DND-41 (cell line): ENCODE results near the gene ZDHHC11.
"Not testable (repeated sequence)": the region's sequence is repeated elsewhere in the genome, so short reads cannot be mapped to it uniquely, and the experiment has no call there.

Experiments used
- ATAC-seq: fragments of 200-7000 bp; cut with Tn5 transposase; 3 replicates; pipeline ENCODE4 v1.9.1; 2021; ENCODE audit warnings: low read depth; ENCODE audit not compliant: insufficient read depth
- DNase-seq: peaks from one replicate; pipeline ENCODE4 v3.0.0-alpha.2; 2020
- H2AFZ ChIP-seq: 2 replicates; pipeline ENCODE4 v1.6.0; 2012; ENCODE audit warnings: low read depth, low read length
- H3K27ac ChIP-seq: 2 replicates; pipeline ENCODE4 v1.5.1; 2012; ENCODE audit warnings: low read length, inconsistent platforms
- H3K27me3 ChIP-seq: fragments of 200-600 bp; sonication (generic); 2 replicates; pipeline ENCODE4 v1.6.0; 2012; ENCODE audit warnings: low read length, mild to moderate bottlenecking, inconsistent platforms; ENCODE audit not compliant: insufficient read depth, poor library complexity
- H3K36me3 ChIP-seq: 2 replicates; pipeline ENCODE4 v1.5.1; 2012; ENCODE audit warnings: low read length, inconsistent platforms; ENCODE audit not compliant: insufficient read depth
- H3K4me1 ChIP-seq: 2 replicates; pipeline ENCODE4 v1.5.1; 2012; ENCODE audit warnings: mild to moderate bottlenecking, low read length; ENCODE audit not compliant: insufficient read depth
- H3K4me2 ChIP-seq: 2 replicates; pipeline ENCODE4 v1.6.0; 2012; ENCODE audit warnings: mild to moderate bottlenecking, moderate library complexity, low read length, inconsistent platforms; ENCODE audit not compliant: insufficient read depth
- H3K4me3 ChIP-seq, 2 experiments: fragments of 200-600 bp in 1 of 2; shearing (Covaris generic) in 1 of 2; 2 replicates each; pipeline ENCODE4 v1.5.1; 2012 to 2016; ENCODE audit warnings: inconsistent platforms in 2 of 2, low read length in 2 of 2, mild to moderate bottlenecking in 2 of 2, low read depth in 1 of 2, moderate library complexity in 1 of 2
- H3K79me2 ChIP-seq: 2 replicates; pipeline ENCODE4 v1.6.0; 2012; ENCODE audit warnings: low read length, inconsistent platforms; ENCODE audit not compliant: insufficient read depth
- H3K9ac ChIP-seq: 2 replicates; pipeline ENCODE4 v1.6.0; 2012; ENCODE audit warnings: low read depth, mild to moderate bottlenecking, inconsistent platforms, low read length, moderate library complexity
- H3K9me3 ChIP-seq: 2 replicates; pipeline ENCODE4 v1.5.1; 2012; ENCODE audit warnings: low read length, moderate library complexity, mild to moderate bottlenecking, inconsistent platforms; ENCODE audit not compliant: insufficient read depth, severe bottlenecking
- H4K20me1 ChIP-seq: 2 replicates; pipeline ENCODE4 v1.6.0; 2012; ENCODE audit warnings: low read length; ENCODE audit not compliant: insufficient read depth
- CTCF ChIP-seq: IDR thresholded peaks from 2 replicates; pipeline ENCODE4 v1.5.1; 2012; ENCODE audit warnings: borderline replicate concordance, low read length, moderate library complexity, mild to moderate bottlenecking; ENCODE audit not compliant: poor library complexity, severe bottlenecking; ENCODE audit errors: extremely low read depth
- EZH2 ChIP-seq: IDR thresholded peaks from 3 replicates; pipeline ENCODE4 v1.6.1; 2012; ENCODE audit warnings: borderline replicate concordance, low read depth, mild to moderate bottlenecking, moderate library complexity, low read length, inconsistent platforms; ENCODE audit not compliant: severe bottlenecking

Gene ZDHHC11

GRCh38 chr5:751496-751895 lies 99.3 kb downstream of the ZDHHC11 start:
- Histone ChIP-seq H3K4me3 (no peak overlapping the region), H3K4me1 (no peaks in the 10 kb centered on the region), H3K36me3 (no peaks in the 10 kb centered on the region), H3K9ac (no peak overlapping the region), H2AFZ (no peak overlapping the region), H3K27ac (no peak overlapping the region), H4K20me1 (peaks cover 2% of the 10 kb centered on the region; the same call in 1 of the 2 replicates), H3K4me2 (no peak overlapping the region), H3K79me2 (no peaks in the 10 kb centered on the region), H3K27me3 (no peaks in the 10 kb centered on the region), H3K9me3 (no peaks in the 10 kb centered on the region)
- no peak for TF ChIP-seq CTCF
- no peak for TF ChIP-seq EZH2
- DNase-seq (no peak), ATAC-seq (no peak)

GRCh38 chr5:750226-750625 lies 100.6 kb downstream of the ZDHHC11 start:
- not testable (repeated sequence) for H3K9ac ChIP-seq, H3K4me2 ChIP-seq, H3K4me3 ChIP-seq, H3K36me3 ChIP-seq, H4K20me1 ChIP-seq, H3K27me3 ChIP-seq, H2AFZ ChIP-seq, ATAC-seq, H3K9me3 ChIP-seq, H3K4me1 ChIP-seq, H3K79me2 ChIP-seq, DNase-seq, H3K27ac ChIP-seq

GRCh38 chr5:749101-749670 lies 101.6 kb downstream of the ZDHHC11 start:
- no peak for DNase-seq
- Histone ChIP-seq H3K4me3 (no peak overlapping the region), H3K36me3 (no peaks in the 10 kb centered on the region), H3K27ac (no peak overlapping the region), H3K4me1 (no peaks in the 10 kb centered on the region), H3K4me2 (no peak overlapping the region), H4K20me1 (peaks cover 2% of the 10 kb centered on the region; the same call in 1 of the 2 replicates), H3K27me3 (no peaks in the 10 kb centered on the region), H3K9ac (no peak overlapping the region), H2AFZ (no peak overlapping the region), H3K79me2 (no peaks in the 10 kb centered on the region), H3K9me3 (no peaks in the 10 kb centered on the region)
- no peak for TF ChIP-seq CTCF
- no peak for TF ChIP-seq EZH2
- ATAC-seq = no peak

- H3K4me3 ChIP-seq, H3K4me1 ChIP-seq, ATAC-seq, H3K27me3 ChIP-seq, H3K36me3 ChIP-seq, H3K79me2 ChIP-seq, H2AFZ ChIP-seq, DNase-seq, H4K20me1 ChIP-seq, H3K9me3 ChIP-seq, H3K9ac ChIP-seq, H3K4me2 ChIP-seq, H3K27ac ChIP-seq: not testable (repeated sequence)
Measured at GRCh38 chr5:748011-748980, 102.5 kb downstream of the ZDHHC11 start.

GRCh38 chr5:747303-747844 lies 103.4 kb downstream of the ZDHHC11 start:
- not testable (repeated sequence) for ATAC-seq, H3K4me3 ChIP-seq

More at GRCh38 chr5:747303-747844, 103.4 kb downstream of the ZDHHC11 start:
- not testable (repeated sequence) for H2AFZ ChIP-seq, H3K9ac ChIP-seq, H3K4me1 ChIP-seq, DNase-seq, H3K79me2 ChIP-seq, H3K4me2 ChIP-seq, H3K27ac ChIP-seq, H3K36me3 ChIP-seq, H4K20me1 ChIP-seq, H3K27me3 ChIP-seq, H3K9me3 ChIP-seq
